ENCODE data around the gene SUMF2.
"Not testable (repeated sequence)": the region's sequence is repeated elsewhere in the genome, so short reads cannot be mapped to it uniquely, and the experiment has no call there.

Gene SUMF2
- 102 to 133 reads per million in 2 donors for total RNA-seq

DNA sequence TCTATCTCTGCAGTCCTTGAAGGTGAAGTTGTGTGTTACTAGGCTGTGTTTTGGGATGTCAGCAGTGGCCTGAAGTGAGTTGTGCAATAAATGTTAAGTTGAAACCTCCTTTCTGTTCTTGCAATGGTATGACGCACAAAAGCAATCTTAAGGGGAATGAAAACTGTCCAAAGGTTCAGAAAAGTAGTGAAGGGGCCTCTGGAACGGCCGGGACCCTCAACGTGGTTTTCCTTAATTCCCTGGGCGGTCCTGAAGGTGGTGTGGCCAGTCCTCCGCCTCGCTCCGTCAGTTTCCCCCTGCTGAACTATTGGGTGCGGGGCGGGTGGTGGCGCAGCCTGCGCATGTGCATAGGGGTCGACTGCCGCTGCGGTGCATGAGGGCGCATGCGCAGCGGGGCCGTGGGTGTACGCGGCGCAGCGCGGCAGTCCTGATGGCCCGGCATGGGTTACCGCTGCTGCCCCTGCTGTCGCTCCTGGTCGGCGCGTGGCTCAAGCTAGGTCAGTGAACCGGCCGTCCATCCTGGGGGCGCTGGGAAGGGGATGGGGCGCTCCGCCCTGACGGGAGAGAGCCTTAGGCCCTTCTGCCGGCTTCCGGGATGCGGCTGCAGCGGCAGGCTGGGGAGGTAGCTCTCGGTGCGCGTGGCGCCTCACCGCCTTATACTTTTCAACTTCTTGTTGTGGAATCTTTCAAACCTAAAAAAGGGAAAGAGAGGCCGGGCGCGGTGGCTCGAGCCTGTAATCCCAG lies at the start of gene SUMF2:
Gene SUMF2, plus strand, starts transcription at position 405 of the 744 bp plus-strand sequence. Its CDS starts 26 bp downstream, at position 431.
- peak; percentile 79 for DNase-seq

DNA sequence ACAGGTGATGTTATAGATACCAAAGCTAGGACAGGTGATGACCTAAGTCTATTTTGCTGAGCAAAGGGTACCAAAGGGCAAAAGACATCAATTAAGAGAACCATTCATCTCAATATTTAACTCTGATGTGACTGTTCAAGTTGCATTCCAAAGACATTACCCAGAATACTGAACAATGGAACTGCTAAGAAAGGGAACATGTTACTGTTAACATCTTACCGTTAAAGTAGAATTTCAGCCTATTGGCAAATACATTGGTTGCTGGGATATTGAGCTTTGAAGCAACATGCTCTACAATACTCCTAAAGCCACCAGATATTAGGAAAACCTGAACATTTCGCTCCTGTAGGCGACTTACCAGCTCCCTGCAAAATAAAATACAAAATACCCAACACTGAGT lies 47.1 kb upstream of the SUMF2 start:
- DNase-seq, result not testable (repeated sequence)

DNA sequence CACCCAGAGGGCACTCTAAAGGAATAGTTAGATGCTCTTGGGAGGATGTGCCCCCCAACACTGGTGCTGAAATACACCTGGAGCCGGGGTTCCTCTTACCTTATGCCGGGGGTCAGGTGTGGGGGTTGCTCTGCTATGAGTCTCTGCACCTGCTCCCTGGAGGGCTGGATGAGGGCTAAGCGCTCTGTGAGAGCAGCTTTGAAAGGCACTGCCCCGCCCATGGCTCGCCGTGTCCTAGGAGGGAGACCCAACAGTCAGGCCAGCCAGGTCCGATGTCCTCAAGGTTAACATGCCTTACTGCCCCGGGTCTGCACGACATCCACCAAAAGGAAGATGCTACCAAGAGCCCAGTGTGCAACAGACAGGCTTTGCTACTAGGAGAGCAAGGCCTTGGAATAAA lies 44.6 kb upstream of the SUMF2 start:
- no peak for DNase-seq

DNA sequence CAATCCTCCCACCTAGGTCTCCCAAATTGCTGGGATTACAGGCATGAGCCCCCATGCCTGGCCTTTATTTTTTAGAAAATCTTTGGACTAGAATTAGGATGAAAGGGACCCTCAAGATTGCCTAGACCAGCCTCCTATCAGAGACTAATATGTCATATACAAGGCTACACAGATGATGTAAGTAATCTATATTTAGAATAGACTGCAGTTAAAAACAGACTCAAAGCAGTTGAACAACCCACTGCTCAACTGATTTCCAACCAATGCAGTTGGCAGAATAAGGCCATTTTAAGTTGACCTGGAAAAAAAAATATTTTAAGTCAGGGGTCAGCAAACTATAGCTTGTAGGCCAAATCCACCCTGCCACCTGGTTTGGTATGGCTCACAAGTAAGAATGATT lies 40.6 kb upstream of the SUMF2 start:
- no peak for DNase-seq

DNA sequence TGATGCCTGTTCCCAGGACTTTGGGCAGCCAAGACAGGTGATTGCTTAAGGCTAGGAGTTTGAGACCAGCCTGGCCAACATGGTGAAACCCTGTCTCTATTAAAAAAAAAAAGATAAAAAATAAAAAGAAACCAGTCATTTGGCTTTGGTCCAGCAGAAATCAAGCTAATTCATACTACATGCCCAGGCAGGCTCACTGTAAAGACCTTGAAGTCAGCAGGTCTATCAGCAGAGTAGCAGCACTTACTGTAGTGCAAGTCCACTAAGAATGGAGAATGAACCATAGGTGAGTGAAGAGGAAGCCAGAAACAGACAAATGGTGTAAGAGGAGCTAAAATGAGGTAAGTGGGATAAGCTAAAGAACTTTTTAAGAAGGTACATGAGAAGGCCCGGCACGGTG lies 37.5 kb upstream of the SUMF2 start:
- DNase-seq, result no peak

DNA sequence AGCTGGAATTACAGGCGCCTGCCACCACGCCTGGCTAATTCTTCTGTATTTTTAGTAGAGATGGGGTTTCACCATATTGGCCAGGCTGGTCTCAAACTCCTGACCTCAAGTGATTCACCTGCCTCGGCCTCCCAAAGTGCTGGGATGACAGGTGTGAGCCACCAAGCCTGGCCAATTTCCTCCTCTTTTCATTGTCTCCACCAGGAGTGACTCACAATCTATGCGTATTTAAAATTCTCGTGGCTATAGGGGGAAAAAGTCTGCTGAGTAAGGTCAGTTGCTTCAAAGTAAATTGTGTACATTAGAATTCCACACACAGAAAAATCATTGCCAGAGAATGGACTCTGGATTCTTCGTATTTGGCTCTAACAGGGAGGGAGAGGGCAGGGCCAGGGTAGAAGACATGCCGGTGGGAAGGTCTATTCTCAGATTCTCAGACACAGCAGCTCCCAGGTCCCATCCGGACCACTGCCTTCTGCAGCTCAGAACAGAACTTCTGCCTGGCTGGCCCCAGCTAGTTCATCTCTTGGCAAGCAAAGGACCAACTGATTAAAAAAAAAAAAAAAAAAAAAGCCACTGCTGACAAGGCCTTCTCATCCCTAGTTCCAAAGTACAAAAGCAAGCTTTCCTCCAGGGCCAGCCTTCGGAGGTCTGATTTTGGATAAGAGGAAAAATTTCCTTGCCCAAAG lies 35.0 kb upstream of the SUMF2 start:
- DNase-seq, result no peak

DNA sequence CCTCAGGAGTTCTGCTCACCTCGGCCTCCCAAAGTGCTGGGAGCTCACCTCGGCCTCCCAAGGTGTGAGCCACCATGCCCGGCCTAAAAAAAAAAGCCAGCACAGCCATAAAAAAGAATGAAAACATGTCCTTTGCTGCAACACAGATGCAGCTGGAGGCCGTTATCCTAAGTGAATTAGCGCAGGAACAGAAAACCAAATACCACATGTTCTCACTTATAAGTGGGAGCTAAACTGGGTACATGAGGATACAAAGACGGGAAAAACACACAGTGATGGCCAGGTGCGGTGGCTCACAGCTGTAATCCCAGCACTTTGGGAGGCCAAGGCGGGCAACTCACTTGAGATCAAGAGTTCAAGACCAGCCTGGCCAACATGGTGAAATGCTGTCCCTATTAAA lies 33.7 kb upstream of the SUMF2 start:
- no peak for DNase-seq

DNA sequence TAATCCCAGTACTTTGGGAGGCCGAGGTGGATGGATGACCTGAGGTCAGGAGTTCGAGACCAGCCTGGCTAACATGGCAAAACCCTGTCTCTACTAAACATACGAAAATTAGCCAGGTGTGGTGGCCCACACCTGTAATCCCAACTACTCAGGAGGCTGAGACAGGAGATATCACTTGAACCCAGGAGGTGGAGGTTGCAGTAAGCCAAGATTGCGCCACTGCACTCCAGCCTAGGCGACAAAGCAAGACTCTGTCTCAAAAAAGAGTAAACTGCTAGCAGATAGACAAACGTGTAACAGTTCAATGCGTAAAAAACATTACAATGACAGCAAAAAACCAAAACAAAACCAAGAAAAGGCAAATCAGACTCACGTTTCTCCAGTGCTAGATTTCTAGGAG lies 32.5 kb upstream of the SUMF2 start:
- not testable (repeated sequence) for DNase-seq

DNA sequence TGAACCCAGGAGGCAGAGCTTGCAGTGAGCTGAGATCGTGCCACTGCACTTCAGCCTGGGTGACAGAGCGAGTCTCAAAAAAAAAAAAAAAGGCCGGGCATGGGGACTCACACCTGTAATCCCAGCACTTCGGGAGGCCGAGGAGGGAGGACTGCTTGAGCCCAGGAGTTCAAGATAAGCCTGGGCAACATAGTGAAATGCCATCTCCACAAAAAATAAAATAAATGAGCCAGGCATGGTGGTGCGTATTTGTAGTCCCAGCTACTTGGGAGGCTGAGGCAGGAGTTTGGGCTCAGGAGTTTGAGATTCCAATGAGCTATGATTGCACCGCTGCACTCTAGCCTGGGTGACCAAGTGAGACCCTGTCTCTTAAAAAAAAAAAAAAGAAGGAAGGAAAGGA lies 31.5 kb upstream of the SUMF2 start:
- DNase-seq, result not testable (repeated sequence)

DNA sequence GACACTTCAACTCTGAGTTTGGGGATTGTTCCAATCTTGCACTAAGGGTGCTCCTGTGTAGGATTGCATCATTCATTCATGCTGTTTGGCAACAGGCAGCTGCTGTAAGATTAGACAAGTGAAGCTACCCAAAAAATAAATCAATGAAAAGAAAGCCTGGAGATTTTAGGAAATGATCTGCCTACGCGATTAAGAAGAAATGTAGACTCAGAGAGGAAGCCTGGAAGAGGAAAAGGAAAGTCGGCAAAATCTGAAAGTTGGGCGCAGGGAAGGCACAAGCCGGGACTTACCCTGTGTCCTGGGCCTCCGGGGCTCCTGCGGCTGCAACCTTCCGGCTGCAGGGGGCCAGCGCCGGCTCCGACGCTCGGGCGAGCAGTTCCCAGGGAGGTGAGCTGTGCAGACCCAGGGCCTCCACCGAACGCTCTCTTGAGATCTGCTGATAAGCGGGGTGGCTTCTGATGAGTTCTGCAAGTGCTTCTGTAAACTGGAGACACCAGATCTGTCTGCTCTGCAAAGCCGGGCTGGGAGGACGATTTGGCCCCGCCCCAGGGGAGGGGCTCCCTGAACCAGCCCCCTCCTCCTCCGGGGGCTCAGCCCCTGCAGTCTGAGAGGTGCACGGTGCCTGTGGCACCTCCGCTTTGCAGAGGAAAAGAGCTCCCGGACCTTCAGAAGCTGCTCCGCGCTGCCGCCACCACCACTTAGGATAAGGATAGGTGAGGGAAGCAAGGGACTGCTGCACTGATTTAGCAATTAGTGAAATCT lies 30.2 kb upstream of the SUMF2 start:
- DNase-seq, result peak; percentile 41

DNA sequence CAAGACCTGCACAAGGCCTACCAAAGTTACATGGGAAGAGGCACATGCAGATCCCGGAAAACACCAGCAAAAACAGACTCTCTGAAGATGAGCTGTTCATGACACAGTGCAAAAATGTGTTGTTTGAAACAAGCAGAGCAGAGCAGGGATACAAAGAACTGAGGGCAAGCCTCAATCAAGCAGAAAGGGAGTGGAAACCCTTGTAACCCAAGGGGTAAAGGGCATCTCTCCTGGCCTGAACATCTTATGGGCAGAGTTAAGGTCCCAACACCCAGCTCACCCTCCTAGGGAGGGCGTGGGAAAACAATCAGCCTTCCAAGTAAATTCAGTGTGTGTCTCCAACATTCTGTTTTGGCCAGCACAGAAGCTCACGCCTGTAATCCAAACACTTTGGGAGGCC lies 23.4 kb upstream of the SUMF2 start:
- DNase-seq, result no peak

DNA sequence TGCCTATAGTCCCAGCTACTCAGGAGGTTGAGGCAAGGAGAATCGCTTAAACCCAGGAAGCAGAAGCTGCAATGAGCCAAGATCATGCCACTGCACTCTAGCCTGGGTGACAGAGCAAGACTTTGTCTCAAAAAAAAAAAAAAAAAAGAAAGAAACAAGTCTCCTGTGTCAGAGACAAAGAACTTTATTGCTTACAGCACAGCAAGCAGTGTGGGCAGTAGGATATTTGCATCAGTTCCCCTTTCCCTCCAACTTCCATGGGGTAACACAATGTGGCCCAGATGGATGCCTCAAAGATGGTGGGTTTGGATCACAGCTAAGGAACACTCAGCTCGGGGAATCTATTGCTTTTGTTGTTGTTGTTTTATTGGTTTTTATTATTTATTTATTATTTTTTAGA lies 18.3 kb upstream of the SUMF2 start:
- DNase-seq, result not testable (repeated sequence)

DNA sequence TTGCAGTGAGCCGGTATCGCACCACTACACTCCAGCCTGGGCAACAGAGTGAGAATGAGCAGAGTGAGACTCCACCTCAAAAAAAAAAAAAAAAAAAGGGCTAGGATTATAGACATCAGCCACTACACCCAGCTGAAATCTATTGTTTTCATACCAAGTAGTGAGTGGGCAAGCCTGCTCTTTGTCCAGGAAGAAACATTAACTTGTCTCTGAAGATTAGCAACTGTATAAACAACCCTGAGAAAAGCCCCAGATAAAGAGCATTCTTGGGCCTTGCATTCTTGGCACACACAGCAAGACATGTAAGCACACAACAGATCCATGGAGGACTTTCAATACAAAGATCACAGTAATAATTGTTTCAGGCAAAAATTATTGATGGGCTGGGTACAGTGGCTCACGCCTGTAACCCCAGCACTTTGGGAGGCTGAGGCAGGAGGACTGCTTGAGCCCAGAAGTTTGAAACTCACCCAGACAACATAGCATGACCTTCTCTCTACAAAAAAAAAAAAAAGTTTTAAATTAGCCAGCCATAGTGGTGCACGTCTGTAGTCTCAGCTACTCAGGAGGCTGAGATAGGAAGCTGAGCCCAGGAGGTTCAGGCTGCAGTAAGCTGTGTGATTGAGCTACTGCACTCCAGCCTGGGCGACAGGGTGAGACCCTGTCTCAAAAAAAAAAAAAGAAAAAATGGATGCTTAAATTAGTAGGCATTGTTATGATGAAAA lies 17.2 kb upstream of the SUMF2 start:
- DNase-seq, result no peak

DNA sequence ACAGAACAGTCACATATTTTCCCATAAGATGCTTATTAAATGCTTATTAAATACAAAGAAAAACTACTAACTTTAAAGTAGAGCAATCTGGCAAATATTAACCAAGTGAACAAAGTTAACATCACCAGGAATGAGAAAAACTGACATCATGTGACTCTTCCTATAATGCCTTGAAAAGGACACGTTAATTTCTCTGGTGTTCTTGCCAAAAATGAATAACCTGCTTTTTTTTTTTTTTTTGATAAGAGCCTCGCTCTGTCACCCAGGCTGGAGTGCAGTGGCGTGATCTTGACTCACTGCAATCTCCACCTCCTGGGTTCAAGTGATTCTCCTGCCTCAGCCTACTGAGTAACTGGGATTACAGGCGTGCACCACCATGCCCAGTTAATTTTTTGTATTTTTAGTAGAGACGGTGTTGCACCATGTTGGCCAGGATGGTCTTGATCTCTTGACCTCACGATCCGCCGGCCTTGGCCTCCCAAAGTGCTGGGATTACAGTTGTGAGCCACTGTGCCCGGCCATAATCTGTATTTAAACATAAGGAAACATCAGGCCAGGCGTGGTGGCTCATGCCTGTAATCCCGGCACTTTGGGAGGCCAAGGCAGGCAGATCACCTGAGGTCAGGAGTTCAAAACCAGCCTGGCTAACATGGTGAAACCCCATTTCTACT lies 16.5 kb upstream of the SUMF2 start:
- DNase-seq, result not testable (repeated sequence)

DNA sequence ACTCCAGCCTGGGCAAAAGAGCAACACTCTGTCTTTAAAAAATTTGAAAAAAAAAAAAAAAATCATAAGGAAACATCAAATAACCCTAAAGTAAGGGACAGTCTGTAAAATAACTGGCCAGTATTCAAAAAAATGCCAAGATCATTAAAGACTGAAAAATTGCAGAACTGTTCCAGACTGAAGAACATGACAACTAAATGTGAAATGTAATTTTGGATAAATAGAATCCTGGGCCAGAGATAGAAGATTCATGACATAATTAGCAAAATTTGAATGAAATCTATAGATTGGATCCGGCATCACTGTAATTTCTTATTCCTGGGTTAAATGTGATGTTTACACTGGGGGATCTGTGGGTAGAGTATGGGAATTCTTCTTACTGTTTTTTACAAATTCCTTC lies 15.8 kb upstream of the SUMF2 start:
- DNase-seq, result no peak

DNA sequence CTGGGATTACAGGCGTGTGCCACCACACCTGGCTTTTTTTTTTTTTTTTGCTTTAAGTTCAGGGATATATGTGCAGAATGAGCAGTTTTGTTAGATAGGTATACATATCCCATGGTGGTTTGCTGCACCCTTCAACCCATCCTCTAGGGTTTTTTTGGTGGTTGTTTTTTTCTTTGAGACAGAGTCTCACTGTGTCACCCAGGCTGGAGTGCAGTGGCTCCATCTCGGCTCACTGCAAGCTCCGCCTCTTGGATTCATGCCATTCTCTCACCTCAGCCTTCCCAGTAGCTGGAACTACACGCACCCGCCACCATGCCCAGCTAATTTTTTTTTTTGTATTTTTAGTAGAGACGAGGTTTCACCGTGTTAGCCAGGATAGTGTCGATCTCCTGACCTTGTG lies 15.3 kb upstream of the SUMF2 start:
- DNase-seq, result not testable (repeated sequence)

DNA sequence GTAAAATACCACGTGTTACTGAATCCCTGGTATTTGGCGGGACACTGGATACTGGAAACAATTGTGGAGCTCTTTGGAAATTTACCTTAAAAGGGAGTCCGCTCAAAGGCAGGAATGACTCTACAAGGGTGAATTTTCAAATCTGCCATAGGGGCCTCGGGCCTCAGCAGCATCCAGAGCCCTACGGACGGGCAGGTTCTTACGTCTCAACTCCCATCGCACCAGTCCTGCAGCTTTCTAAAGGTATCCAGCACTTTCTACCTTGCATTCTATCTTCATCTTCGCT lies 13.1 kb upstream of the SUMF2 start:
- no peak for DNase-seq

DNA sequence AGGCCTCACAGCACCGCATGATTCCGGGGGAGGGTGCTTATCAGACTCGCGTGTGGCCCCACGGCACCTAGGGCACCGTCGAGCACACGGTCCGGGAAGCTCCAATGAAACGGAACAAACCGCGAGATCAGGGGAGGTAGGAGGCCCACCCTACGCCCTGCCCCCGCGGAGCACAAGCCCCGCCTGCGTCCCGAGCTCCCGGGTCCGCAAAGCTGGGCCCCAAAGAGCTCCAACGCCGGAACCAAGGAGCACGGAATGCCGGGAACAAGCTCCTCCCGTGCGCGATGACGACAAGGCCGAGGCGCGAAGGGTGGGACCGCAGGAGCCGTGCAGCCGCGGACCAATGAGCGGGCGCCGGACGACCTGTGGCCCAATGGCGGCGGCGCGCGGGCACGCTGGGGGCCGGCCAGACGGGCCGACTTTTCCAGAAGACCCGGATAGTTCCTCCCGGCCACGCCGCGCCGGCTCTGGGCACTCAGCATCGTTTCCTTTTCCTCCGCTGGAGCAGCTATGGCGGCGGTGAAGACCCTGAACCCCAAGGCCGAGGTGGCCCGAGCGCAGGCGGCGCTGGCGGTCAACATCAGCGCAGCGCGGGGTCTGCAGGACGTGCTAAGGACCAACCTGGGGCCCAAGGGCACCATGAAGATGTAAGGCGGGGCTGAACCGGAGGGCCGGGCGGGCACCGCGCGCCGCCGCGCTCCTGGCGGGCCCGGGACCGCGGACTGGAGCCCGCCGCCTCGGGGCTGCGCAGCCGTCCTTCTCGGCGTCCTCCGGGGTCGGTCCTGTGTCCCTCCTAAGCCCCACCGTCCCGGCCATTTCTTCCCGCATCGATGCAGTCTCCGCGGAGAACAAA lies 12.5 kb upstream of the SUMF2 start, which contains the start of the genes CCT6A and PSPH:
Gene CCT6A, plus strand, starts transcription at position 427 of the 853 bp plus-strand sequence. Its CDS starts 84 bp downstream, at position 511.
Gene PSPH, minus strand, starts transcription at position 106 of the 853 bp plus-strand sequence. CDS start 30,232 bp downstream, outside the sequence.
- peak; percentile 91 for DNase-seq

DNA sequence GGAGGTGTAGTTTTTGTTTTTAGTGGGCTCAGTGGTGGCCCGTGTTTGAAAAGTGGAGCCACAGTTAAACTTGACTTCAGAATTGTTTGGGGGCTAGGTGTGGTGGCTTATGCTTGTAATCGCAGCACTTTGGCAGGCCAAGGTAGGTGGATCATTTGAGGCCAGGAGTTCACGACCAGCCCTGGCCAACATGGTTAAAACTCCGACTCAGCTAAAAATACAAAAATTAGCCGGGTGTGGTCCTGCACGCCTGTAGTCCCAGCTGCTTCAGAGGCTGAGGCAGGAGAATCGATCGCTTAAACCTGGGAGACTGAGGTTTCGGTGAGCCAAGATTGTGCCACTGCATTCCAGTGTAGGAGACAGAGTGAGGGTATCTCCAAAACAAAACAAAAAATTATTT lies 10.7 kb upstream of the SUMF2 start:
- no peak for DNase-seq

DNA sequence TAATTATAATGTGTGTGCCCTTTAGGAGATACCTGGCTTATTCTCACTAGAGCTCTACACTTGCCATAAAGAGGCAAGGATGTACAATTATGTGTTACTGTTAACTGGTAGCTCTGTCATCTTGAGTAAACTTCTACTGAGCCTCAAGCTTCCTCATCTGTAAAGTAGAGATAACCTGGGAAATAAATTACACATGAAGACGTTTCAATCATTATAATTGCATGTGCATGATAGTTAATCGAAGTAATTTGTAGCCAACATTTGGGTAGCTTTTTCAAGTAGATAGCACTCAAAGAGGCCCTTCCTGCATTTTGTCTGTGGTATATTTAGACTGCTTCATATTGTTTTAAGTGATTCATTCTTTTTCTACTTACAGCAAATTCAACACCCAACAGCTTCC lies 10.1 kb upstream of the SUMF2 start:
- DNase-seq, result no peak

DNA sequence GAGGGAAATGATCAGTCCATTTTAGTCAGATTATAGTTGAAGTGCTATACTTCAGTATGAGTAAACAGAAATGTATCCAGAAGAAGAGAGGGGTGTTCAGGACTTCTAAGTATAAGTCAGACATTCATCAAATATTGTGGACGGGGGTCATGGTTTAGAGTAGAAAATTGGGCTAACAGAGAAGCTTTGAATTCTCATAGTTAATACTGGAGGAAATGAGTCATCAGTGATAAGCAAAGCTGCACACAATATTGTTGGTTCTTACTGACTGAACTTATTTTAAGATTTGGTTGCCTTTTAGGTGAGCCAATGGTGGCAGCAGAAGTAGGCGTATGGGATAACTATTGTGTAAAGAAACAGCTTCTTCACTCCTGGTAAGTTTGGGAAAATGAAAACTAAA lies 1.7 kb upstream of the SUMF2 start:
- DNase-seq, result no peak
